HepG2 (cell line): ENCODE data around the gene ZSWIM8. TPM values are rescaled to one million over a fixed set of nuclear protein-coding genes. Genes with fewer than 3 reads are reported as not detected.

ENCODE experiments used
- DPF2 ChIP-seq: sonication (generic); formaldehyde crosslinking; IDR thresholded peaks from 2 replicates; pipeline ENCODE4 v1.4.0; 2020; ENCODE audit warnings: mild to moderate bottlenecking, low read depth, missing genetic modification reagents, borderline replicate concordance
- IKZF5 ChIP-seq: IDR thresholded peaks from 2 replicates; pipeline ENCODE4 v1.6.1; 2018; ENCODE audit warnings: missing genetic modification reagents, mild to moderate bottlenecking, missing compliant biosample characterization
- PAF1 ChIP-seq: IDR thresholded peaks from 2 replicates; pipeline ENCODE4 v1.6.1; 2016; ENCODE audit warnings: missing genetic modification reagents, missing compliant biosample characterization
- PLRG1 ChIP-seq: fragments of 450-650 bp; conservative IDR thresholded peaks from 2 replicates; pipeline ENCODE4 v1.6.1; 2016
- TBX2 ChIP-seq: sonication (generic); formaldehyde crosslinking; IDR thresholded peaks from 2 replicates; pipeline ENCODE4 v1.5.0; 2020; ENCODE audit warnings: missing genetic modification reagents, mild to moderate bottlenecking, borderline replicate concordance
- ZNF142 ChIP-seq: sonication (generic); formaldehyde crosslinking; IDR thresholded peaks from 2 replicates; pipeline ENCODE4 v1.4.0; 2020; ENCODE audit warnings: missing genetic modification reagents
- ZNF710 ChIP-seq: sonication (generic); formaldehyde crosslinking; IDR thresholded peaks from 2 replicates; pipeline ENCODE4 v1.5.0; 2020; ENCODE audit warnings: mild to moderate bottlenecking, missing genetic modification reagents, borderline replicate concordance
- polyA plus RNA-seq, 8 experiments: library from polyadenylated mRNA; depleted of rRNA in 3 of 8; stranded (reverse) in 7 of 8; unstranded in 1 of 8; fragments of >200 nt; fragmentation: Illumina TruSeq in 4 of 8; extraction: Trizol in 4 of 8; gene quantifications; 2 replicates each; pipeline versions ENCODE4 v1.2.1 to v1.2.3, GENCODE V29; 2011 to 2016; ENCODE audit warnings: low read depth in 4 of 8, missing spikeins in 1 of 8, mixed read lengths in 1 of 8; ENCODE audit not compliant: insufficient read depth in 1 of 8
- total RNA-seq, 5 experiments: library from RNA; depleted of rRNA; stranded (reverse); fragments of >200 nt; fragmentation: Illumina TruSeq; extraction: Trizol; gene quantifications; 2 replicates each; pipeline ENCODE4 v1.2.3, GENCODE V29; 2016; ENCODE audit warnings: low read depth in 1 of 5
- TF ChIP-seq, protein P1 (sequence below): sonication (generic); formaldehyde crosslinking; IDR thresholded peaks from 2 replicates; pipeline ENCODE4 v1.8.0; 2023; ENCODE audit warnings: mild to moderate bottlenecking, missing genetic modification reagents
- TF ChIP-seq, protein P2 (sequence below): sonication (generic); formaldehyde crosslinking; IDR thresholded peaks from 2 replicates; pipeline ENCODE4 v1.5.1; 2020; ENCODE audit warnings: missing genetic modification reagents, mild to moderate bottlenecking, borderline replicate concordance

The ZSWIM8 gene
- total and polyA plus RNA-seq, 2 of the 13 experiments (the other 11 are each of a cell fraction or from before 2014, with no cell fraction given), result 39.9 to 98.2 TPM

DNA sequence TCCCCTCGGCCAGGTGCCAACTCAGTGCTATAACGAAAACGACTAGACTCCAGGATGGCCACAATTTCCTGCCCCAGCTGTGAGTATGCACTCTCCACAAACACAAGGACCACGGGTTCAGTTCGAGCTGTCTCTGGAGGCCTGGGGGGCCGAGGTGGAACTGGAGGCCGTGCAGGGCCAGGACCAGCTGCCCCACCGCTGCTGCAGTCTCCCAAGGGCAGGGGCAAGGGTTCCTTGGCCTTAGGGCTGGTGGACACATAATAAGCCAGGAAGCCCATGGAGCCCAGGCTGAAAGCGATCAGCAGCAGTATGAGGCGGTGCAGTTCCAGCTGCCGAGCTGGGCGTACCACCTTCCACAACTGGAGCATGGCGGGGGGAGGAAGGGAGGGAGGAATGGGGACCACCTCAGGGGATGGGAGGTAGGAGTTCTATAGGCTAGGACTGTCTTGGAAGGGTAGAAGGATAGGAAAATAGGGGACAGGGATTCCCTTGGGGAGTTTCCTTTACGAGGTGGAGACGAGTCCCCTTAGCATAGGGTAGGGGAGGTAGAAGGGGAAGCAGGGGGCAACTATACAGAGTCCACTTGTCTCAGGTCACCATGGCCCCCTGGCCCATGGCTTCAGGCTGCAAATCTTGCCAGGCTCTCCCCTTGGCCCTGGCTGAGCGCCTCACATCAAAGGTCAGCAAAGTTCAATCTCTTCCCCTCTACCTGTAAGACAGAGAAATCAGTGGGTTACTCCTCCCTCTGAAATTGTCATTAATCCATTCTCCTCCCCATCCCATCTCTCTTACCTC, 22.8 kb downstream of the ZSWIM8 start (continued):
- TF ChIP-seq ZNF710 (CRISPR knock-in tag) (no peak), PAF1 (CRISPR knock-in tag) (no peak), TBX2 (CRISPR knock-in tag) (no peak), DPF2 (no peak), PLRG1 (no peak), IKZF5 (no peak), ZNF142 (CRISPR knock-in tag) (no peak)
- TF ChIP-seq, protein P1, sequence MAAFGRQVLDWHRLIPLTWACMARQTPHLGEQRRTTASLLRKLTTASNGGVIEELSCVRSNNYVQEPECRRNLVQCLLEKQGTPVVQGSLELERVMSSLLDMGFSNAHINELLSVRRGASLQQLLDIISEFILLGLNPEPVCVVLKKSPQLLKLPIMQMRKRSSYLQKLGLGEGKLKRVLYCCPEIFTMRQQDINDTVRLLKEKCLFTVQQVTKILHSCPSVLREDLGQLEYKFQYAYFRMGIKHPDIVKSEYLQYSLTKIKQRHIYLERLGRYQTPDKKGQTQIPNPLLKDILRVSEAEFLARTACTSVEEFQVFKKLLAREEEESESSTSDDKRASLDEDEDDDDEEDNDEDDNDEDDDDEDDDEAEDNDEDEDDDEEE, result no peak
- TF ChIP-seq, protein P2, sequence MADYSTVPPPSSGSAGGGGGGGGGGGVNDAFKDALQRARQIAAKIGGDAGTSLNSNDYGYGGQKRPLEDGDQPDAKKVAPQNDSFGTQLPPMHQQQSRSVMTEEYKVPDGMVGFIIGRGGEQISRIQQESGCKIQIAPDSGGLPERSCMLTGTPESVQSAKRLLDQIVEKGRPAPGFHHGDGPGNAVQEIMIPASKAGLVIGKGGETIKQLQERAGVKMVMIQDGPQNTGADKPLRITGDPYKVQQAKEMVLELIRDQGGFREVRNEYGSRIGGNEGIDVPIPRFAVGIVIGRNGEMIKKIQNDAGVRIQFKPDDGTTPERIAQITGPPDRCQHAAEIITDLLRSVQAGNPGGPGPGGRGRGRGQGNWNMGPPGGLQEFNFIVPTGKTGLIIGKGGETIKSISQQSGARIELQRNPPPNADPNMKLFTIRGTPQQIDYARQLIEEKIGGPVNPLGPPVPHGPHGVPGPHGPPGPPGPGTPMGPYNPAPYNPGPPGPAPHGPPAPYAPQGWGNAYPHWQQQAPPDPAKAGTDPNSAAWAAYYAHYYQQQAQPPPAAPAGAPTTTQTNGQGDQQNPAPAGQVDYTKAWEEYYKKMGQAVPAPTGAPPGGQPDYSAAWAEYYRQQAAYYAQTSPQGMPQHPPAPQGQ (CRISPR knock-in tag), result no peak
